A549 (cell line): ENCODE measurements around the gene ANXA2.

ENCODE experiments used
- CTCF ChIP-seq: fragments of >200 bp; sonication (Bioruptor Twin); formaldehyde crosslinking; IDR thresholded peaks from 3 replicates; pipeline ENCODE4 v1.5.1; 2016
- HOXA7 ChIP-seq: fragments of 250-450 bp; sonication (Bioruptor Pico); IDR thresholded peaks from 2 replicates; pipeline ENCODE4 v1.5.0; 2020; ENCODE audit warnings: mild to moderate bottlenecking, moderate library complexity
- MAX ChIP-seq: IDR thresholded peaks from 2 replicates; pipeline ENCODE4 v1.6.1; 2012
- MYC ChIP-seq: IDR thresholded peaks from 2 replicates; pipeline ENCODE4 v1.6.1; 2012; ENCODE audit warnings: mild to moderate bottlenecking, inconsistent platforms, low read length, improper control_type of control experiment, borderline replicate concordance
- NR3C1 ChIP-seq: fragments of >200 bp; sonication (Bioruptor Twin); formaldehyde crosslinking; IDR thresholded peaks from 3 replicates; pipeline ENCODE4 v1.6.1; 2017
- POLR2A ChIP-seq: IDR thresholded peaks from 2 replicates; pipeline ENCODE4 v1.6.1; 2012; ENCODE audit warnings: mild to moderate bottlenecking, low read length
- REST ChIP-seq: fragments of 200-600 bp; sonication (generic); IDR thresholded peaks from 2 replicates; pipeline ENCODE4 v1.6.1; 2016; ENCODE audit warnings: antibody characterized with exemption, mild to moderate bottlenecking, moderate library complexity
- ZC3H11A ChIP-seq: fragments of 450-650 bp; IDR thresholded peaks from 2 replicates; pipeline ENCODE4 v1.6.1; 2014; ENCODE audit warnings: antibody characterized with exemption, mild to moderate bottlenecking

- TF ChIP-seq MAX (no peak), CTCF (no peak), POLR2A (no peak), MYC (no peak), REST (no peak), HOXA7 (CRISPR knock-in tag) (no peak; the same call in none of the 2 replicates), NR3C1 (no peak), ZC3H11A (no peak)
These were observed 51.7 kb downstream of the ANXA2 start for GRCh38 chr15:60346077-60346476.
